Measurements from ENCODE around the gene THOC7.

The THOC7 gene

GRCh38 chr3:63869940-63870614, 6.5 kb upstream of the THOC7 start:
- Mint-ChIP-seq H3K4me3 (no peak overlapping the region), H3K36me3 (ENCODE audit: low read depth) (peaks cover 25% of the 10 kb centered on the region)

GRCh38 chr3:63867225-63867624, 3.6 kb upstream of the THOC7 start:
- no peaks in the 10 kb centered on the region for H3K27me3 Mint-ChIP-seq (ENCODE audit: low read depth)
- peaks cover 25% of the 10 kb centered on the region for H3K36me3 Mint-ChIP-seq (ENCODE audit: low read depth)
- H3K9me3 Mint-ChIP-seq, result no peaks in the 10 kb centered on the region
- peaks cover 40% of the 10 kb centered on the region for H3K4me1 Mint-ChIP-seq (ENCODE audit: low read depth)
- no peak overlapping the region for H3K27ac Mint-ChIP-seq
- no peak overlapping the region for H3K4me3 Mint-ChIP-seq

More at GRCh38 chr3:63869940-63870614, 6.5 kb upstream of the THOC7 start:
- Mint-ChIP-seq H3K4me1 (ENCODE audit: low read depth) (peaks cover 38% of the 10 kb centered on the region), H3K9me3 (no peaks in the 10 kb centered on the region), H3K27me3 (ENCODE audit: low read depth) (no peaks in the 10 kb centered on the region), H3K27ac (no peak overlapping the region)

- H3K4me1 Mint-ChIP-seq (ENCODE audit: low read depth), result peaks cover 39% of the 10 kb centered on the region
- H3K27ac Mint-ChIP-seq, result peak overlapping the region; percentile 87
- no peaks in the 10 kb centered on the region for H3K27me3 Mint-ChIP-seq (ENCODE audit: low read depth)
- no peaks in the 10 kb centered on the region for H3K9me3 Mint-ChIP-seq
- H3K4me3 Mint-ChIP-seq, result peak overlapping the region; percentile 90
- H3K36me3 Mint-ChIP-seq (ENCODE audit: low read depth), result peaks cover 21% of the 10 kb centered on the region
Observed at GRCh38 chr3:63864965-63865327, 1.3 kb upstream of the THOC7 start.

- H3K36me3 Mint-ChIP-seq (ENCODE audit: low read depth), result peaks cover 21% of the 10 kb centered on the region
- H3K9me3 Mint-ChIP-seq, result no peaks in the 10 kb centered on the region
- H3K27me3 Mint-ChIP-seq (ENCODE audit: low read depth), result no peaks in the 10 kb centered on the region
- peak overlapping the region; percentile 87 for H3K27ac Mint-ChIP-seq
- peak overlapping the region; percentile 90 for H3K4me3 Mint-ChIP-seq
- peaks cover 41% of the 10 kb centered on the region for H3K4me1 Mint-ChIP-seq (ENCODE audit: low read depth)
Observed at GRCh38 chr3:63864008-63864964, 681 bp upstream of the THOC7 start.

GRCh38 chr3:63862804-63863149, 828 bp downstream of the THOC7 start:
- peaks cover 44% of the 10 kb centered on the region for H3K4me1 Mint-ChIP-seq (ENCODE audit: low read depth)
- H3K27ac Mint-ChIP-seq, result peak overlapping the region; percentile 33
- H3K4me3 Mint-ChIP-seq, result peak overlapping the region; percentile 79
- no peaks in the 10 kb centered on the region for H3K27me3 Mint-ChIP-seq (ENCODE audit: low read depth)
- peaks cover 18% of the 10 kb centered on the region for H3K36me3 Mint-ChIP-seq (ENCODE audit: low read depth)
- H3K9me3 Mint-ChIP-seq, result no peaks in the 10 kb centered on the region

- H3K27me3 Mint-ChIP-seq (ENCODE audit: low read depth), result no peaks in the 10 kb centered on the region
- no peak overlapping the region for H3K27ac Mint-ChIP-seq
- no peaks in the 10 kb centered on the region for H3K9me3 Mint-ChIP-seq
- H3K4me3 Mint-ChIP-seq, result no peak overlapping the region
- peaks cover 38% of the 10 kb centered on the region for H3K4me1 Mint-ChIP-seq (ENCODE audit: low read depth)
- H3K36me3 Mint-ChIP-seq (ENCODE audit: low read depth), result peaks cover 6% of the 10 kb centered on the region
Observed at GRCh38 chr3:63861306-63861705, 2.3 kb downstream of the THOC7 start.

- H3K36me3 Mint-ChIP-seq (ENCODE audit: low read depth), result peaks cover 5% of the 10 kb centered on the region
- H3K4me3 Mint-ChIP-seq, result no peak overlapping the region
- peak overlapping the region; percentile 16 for H3K27ac Mint-ChIP-seq
- H3K9me3 Mint-ChIP-seq, result no peaks in the 10 kb centered on the region
- no peaks in the 10 kb centered on the region for H3K27me3 Mint-ChIP-seq (ENCODE audit: low read depth)
- peaks cover 41% of the 10 kb centered on the region for H3K4me1 Mint-ChIP-seq (ENCODE audit: low read depth)
Observed at GRCh38 chr3:63860776-63861175, 2.8 kb downstream of the THOC7 start.

- Mint-ChIP-seq H3K4me1 (ENCODE audit: low read depth) (peaks cover 31% of the 10 kb centered on the region), H3K27ac (no peak overlapping the region)
Observed at GRCh38 chr3:63857311-63857710, 6.3 kb downstream of the THOC7 start.

GRCh38 chr3:63855333-63855940, 8.2 kb downstream of the THOC7 start:
- H3K36me3 Mint-ChIP-seq (ENCODE audit: low read depth), result no peaks in the 10 kb centered on the region
- peaks cover 18% of the 10 kb centered on the region for H3K4me1 Mint-ChIP-seq (ENCODE audit: low read depth)
- H3K27ac Mint-ChIP-seq, result no peak overlapping the region
- no peak overlapping the region for H3K4me3 Mint-ChIP-seq
- H3K27me3 Mint-ChIP-seq (ENCODE audit: low read depth), result no peaks in the 10 kb centered on the region
- no peaks in the 10 kb centered on the region for H3K9me3 Mint-ChIP-seq

More at GRCh38 chr3:63857311-63857710, 6.3 kb downstream of the THOC7 start:
- Mint-ChIP-seq H3K27me3 (ENCODE audit: low read depth) (no peaks in the 10 kb centered on the region), H3K36me3 (ENCODE audit: low read depth) (no peaks in the 10 kb centered on the region), H3K9me3 (no peaks in the 10 kb centered on the region), H3K4me3 (no peak overlapping the region)

- H3K27me3 Mint-ChIP-seq (ENCODE audit: low read depth), result no peaks in the 10 kb centered on the region
- H3K9me3 Mint-ChIP-seq, result no peaks in the 10 kb centered on the region
- peaks cover 8% of the 10 kb centered on the region for H3K4me1 Mint-ChIP-seq (ENCODE audit: low read depth)
- H3K36me3 Mint-ChIP-seq (ENCODE audit: low read depth), result no peaks in the 10 kb centered on the region
- no peak overlapping the region for H3K4me3 Mint-ChIP-seq
- no peak overlapping the region for H3K27ac Mint-ChIP-seq
Observed at GRCh38 chr3:63853106-63853505, 10.5 kb downstream of the THOC7 start.

GRCh38 chr3:63851287-63851686, 12.3 kb downstream of the THOC7 start:
- no peak overlapping the region for H3K27ac Mint-ChIP-seq
- no peaks in the 10 kb centered on the region for H3K27me3 Mint-ChIP-seq (ENCODE audit: low read depth)
- peaks cover 8% of the 10 kb centered on the region for H3K4me1 Mint-ChIP-seq (ENCODE audit: low read depth)
- no peak overlapping the region for H3K4me3 Mint-ChIP-seq
- no peaks in the 10 kb centered on the region for H3K9me3 Mint-ChIP-seq
- no peaks in the 10 kb centered on the region for H3K36me3 Mint-ChIP-seq (ENCODE audit: low read depth)

- H3K4me3 Mint-ChIP-seq, result no peak overlapping the region
- no peaks in the 10 kb centered on the region for H3K27me3 Mint-ChIP-seq (ENCODE audit: low read depth)
- H3K27ac Mint-ChIP-seq, result no peak overlapping the region
- H3K4me1 Mint-ChIP-seq (ENCODE audit: low read depth), result no peaks in the 10 kb centered on the region
- no peaks in the 10 kb centered on the region for H3K36me3 Mint-ChIP-seq (ENCODE audit: low read depth)
- no peaks in the 10 kb centered on the region for H3K9me3 Mint-ChIP-seq
Observed at GRCh38 chr3:63849175-63849574, 14.4 kb downstream of the THOC7 start.

GRCh38 chr3:63847718-63848450, 15.7 kb downstream of the THOC7 start:
- H3K27ac Mint-ChIP-seq, result no peak overlapping the region
- H3K36me3 Mint-ChIP-seq (ENCODE audit: low read depth), result peaks cover 3% of the 10 kb centered on the region
- H3K9me3 Mint-ChIP-seq, result no peaks in the 10 kb centered on the region
- no peaks in the 10 kb centered on the region for H3K27me3 Mint-ChIP-seq (ENCODE audit: low read depth)
- H3K4me1 Mint-ChIP-seq (ENCODE audit: low read depth), result no peaks in the 10 kb centered on the region
- no peak overlapping the region for H3K4me3 Mint-ChIP-seq

GRCh38 chr3:63845215-63845614, 18.4 kb downstream of the THOC7 start:
- Mint-ChIP-seq H3K27ac (no peak overlapping the region), H3K36me3 (ENCODE audit: low read depth) (peaks cover 11% of the 10 kb centered on the region), H3K4me3 (no peak overlapping the region), H3K27me3 (ENCODE audit: low read depth) (no peaks in the 10 kb centered on the region), H3K9me3 (peaks cover 7% of the 10 kb centered on the region), H3K4me1 (ENCODE audit: low read depth) (no peaks in the 10 kb centered on the region)
